Ovary (tissue), 3 donors: ENCODE results near the gene BRD4.

ENCODE experiments used
- CTCF ChIP-seq, 3 donors: fragments of 450-650 bp in 2 of 3; fragments of 200-600 bp in 1 of 3; IDR thresholded peaks; one replicate each; pipeline versions ENCODE4 v1.5.1 to v1.8.0; 2016 to 2022; ENCODE audit warnings: antibody characterized with exemption in 3 of 3, mild to moderate bottlenecking in 1 of 3
- EP300 ChIP-seq: sonication (generic); formaldehyde crosslinking; IDR thresholded peaks from one replicate; pipeline ENCODE4 v1.6.1; 2017; ENCODE audit warnings: antibody characterized with exemption
- donor health status: DM: no; HTN: no; CAD: no.

- no peak for TF ChIP-seq CTCF (IDR thresholded peaks at IDR 0.05)
- no peak for TF ChIP-seq EP300
Observed at GRCh38 chr19:15337202-15337601, 4.9 kb upstream of the BRD4 start.
